Measurements from ENCODE around the gene LRRC45.

LRRC45 gene

DNA sequence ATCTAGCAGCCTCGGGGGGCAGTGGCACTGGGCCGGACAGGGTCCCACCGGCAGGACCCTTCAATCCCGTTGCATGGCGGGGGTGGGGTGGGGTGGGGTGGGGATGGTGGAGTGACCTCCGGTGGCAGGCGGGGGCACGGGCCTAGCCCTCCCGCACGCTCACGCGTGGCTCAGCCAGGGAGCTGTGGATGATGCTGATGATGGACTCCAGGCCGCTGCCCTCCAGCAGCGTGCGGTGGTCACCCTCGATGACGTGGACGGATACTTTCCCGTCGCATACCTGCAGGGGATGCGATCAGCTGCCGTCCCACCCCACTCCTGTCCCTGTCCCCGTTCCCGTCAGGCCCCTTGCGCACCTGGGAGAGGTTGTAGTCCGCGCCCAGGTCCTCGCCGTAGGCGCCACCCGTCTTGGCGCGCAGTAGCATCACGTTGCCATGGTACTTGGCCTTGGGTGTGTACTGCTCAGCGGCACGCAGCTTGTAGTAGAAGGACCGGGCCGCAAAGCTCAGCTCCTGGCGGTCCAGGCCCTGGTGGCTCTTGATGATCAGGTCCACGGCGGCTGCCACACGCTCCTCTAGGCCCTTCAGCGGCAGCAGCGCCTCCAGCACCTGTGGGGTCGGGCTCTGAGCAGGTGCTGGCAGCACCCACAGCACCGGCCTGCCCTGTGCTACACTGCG, 56.0 kb downstream of the LRRC45 start:
- TF ChIP-seq SIN3A (IDR thresholded peaks at IDR 0.05; ENCODE audit: borderline replicate concordance, insufficient read depth, low read length) (no peak), FOXP2 (optimal IDR thresholded peaks at IDR 0.05; ENCODE audit: borderline replicate concordance, extremely low read depth, extremely low read length, insufficient read depth) (no peak), TAF1 (IDR thresholded peaks at IDR 0.05; ENCODE audit: borderline replicate concordance, insufficient read depth, low read length) (no peak), POLR2AphosphoS5 (IDR thresholded peaks at IDR 0.05; ENCODE audit: low read depth, low read length) (no peak)
- TF ChIP-seq, protein P1, sequence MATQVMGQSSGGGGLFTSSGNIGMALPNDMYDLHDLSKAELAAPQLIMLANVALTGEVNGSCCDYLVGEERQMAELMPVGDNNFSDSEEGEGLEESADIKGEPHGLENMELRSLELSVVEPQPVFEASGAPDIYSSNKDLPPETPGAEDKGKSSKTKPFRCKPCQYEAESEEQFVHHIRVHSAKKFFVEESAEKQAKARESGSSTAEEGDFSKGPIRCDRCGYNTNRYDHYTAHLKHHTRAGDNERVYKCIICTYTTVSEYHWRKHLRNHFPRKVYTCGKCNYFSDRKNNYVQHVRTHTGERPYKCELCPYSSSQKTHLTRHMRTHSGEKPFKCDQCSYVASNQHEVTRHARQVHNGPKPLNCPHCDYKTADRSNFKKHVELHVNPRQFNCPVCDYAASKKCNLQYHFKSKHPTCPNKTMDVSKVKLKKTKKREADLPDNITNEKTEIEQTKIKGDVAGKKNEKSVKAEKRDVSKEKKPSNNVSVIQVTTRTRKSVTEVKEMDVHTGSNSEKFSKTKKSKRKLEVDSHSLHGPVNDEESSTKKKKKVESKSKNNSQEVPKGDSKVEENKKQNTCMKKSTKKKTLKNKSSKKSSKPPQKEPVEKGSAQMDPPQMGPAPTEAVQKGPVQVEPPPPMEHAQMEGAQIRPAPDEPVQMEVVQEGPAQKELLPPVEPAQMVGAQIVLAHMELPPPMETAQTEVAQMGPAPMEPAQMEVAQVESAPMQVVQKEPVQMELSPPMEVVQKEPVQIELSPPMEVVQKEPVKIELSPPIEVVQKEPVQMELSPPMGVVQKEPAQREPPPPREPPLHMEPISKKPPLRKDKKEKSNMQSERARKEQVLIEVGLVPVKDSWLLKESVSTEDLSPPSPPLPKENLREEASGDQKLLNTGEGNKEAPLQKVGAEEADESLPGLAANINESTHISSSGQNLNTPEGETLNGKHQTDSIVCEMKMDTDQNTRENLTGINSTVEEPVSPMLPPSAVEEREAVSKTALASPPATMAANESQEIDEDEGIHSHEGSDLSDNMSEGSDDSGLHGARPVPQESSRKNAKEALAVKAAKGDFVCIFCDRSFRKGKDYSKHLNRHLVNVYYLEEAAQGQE (IDR thresholded peaks at IDR 0.05; ENCODE audit: insufficient read depth in 1 of 2, low read depth in 2 of 2, low read length in 2 of 2), result no peak

- TF ChIP-seq FOXP2 (optimal IDR thresholded peaks at IDR 0.05; ENCODE audit: borderline replicate concordance, extremely low read depth, extremely low read length, insufficient read depth) (no peak), TAF1 (IDR thresholded peaks at IDR 0.05; ENCODE audit: borderline replicate concordance, insufficient read depth, low read length) (no peak), POLR2AphosphoS5 (IDR thresholded peaks at IDR 0.05; ENCODE audit: low read depth, low read length) (no peak), SIN3A (IDR thresholded peaks at IDR 0.05; ENCODE audit: borderline replicate concordance, insufficient read depth, low read length) (no peak)
- TF ChIP-seq, protein P1 (IDR thresholded peaks at IDR 0.05; ENCODE audit: insufficient read depth in 1 of 2, low read depth in 2 of 2, low read length in 2 of 2), result no peak
Observed at GRCh38 chr17:82080048-82080788, 57.1 kb downstream of the LRRC45 start.
